Activated CD4-positive, alpha-beta T cell treated with anti-CD3 and anti-CD28 coated beads, Interleukin-2, amount 50 U/mL, for 1 hour (primary cell): ENCODE measurements around the gene ENKD1.
A peak's percentile ranks its signal among the peaks of the same experiment; 100 is the strongest.

Experiments used
- DNase-seq: peaks from one replicate; pipeline ENCODE4 v3.0.0-alpha.2; 2020

Gene ENKD1

GRCh38 chr16:67648764-67649407, 17.7 kb downstream of the ENKD1 start:
- DNase-seq = no peak

- no peak for DNase-seq
Measured at GRCh38 chr16:67648088-67648763, 18.3 kb downstream of the ENKD1 start.

- DNase-seq = no peak
Measured at GRCh38 chr16:67647681-67648080, 18.9 kb downstream of the ENKD1 start.

GRCh38 chr16:67647111-67647651, 19.4 kb downstream of the ENKD1 start:
- no peak for DNase-seq

- no peak for DNase-seq
Measured at GRCh38 chr16:67645397-67646121, 21.0 kb downstream of the ENKD1 start.

GRCh38 chr16:67644038-67644437, 22.5 kb downstream of the ENKD1 start:
- no peak for DNase-seq

GRCh38 chr16:67641779-67642708, 24.5 kb downstream of the ENKD1 start:
- DNase-seq = no peak

- no peak for DNase-seq
Measured at GRCh38 chr16:67637625-67638024, 28.9 kb downstream of the ENKD1 start.

- DNase-seq = no peak
Measured at GRCh38 chr16:67636713-67637112, 29.8 kb downstream of the ENKD1 start.

- no peak for DNase-seq
Measured at GRCh38 chr16:67632415-67633172, 34.0 kb downstream of the ENKD1 start.

- DNase-seq = no peak
Measured at GRCh38 chr16:67628216-67628615, 38.3 kb downstream of the ENKD1 start.

GRCh38 chr16:67613808-67614207, 52.7 kb downstream of the ENKD1 start:
- peak; percentile 15 for DNase-seq
